ENCODE data around the gene LRRC72.

Gene LRRC72

DNA sequence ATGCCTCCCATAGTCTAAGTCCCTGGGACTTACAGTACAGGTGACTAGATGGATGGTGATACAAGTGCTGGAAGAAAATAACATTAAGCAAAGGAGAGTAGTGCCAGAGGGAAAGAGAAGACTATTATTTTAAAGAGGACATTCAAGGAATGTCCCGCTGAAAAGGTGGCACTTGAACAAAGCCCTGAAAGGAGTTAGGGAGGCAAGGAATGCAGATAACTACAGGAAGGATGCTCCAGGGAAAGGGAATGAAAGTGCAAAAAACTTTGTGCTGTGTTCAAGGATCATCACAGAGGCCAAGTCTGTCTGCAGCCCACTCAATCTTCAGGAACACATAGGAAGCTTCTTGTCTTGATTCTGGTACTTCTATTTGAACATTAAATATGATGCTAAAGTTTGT is 104.0 kb downstream of the LRRC72 start:
- DNase-seq (ENCODE audit: low read depth), result no peak

All from activated T-cell treated with anti-CD3 and anti-CD28 coated beads for 24 hours (primary cell).